GM13977 (cell line): ENCODE data around the gene G6PC3.
"Not testable (repeated sequence)": the region's sequence is repeated elsewhere in the genome, so short reads cannot be mapped to it uniquely, and the experiment has no call there.

Experiments used
- DNase-seq: peaks from one replicate; pipeline ENCODE4 v3.0.0; 2012; ENCODE audit warnings: low spot score
- in situ Hi-C: fragments of 300-500 bp; cut with MboI; formaldehyde crosslinking; loops from one replicate; pipeline ENCODE4 v1.12.0; 2022; ENCODE audit warnings: low sequenced_read_pairs, low pct_unique_long_range_greater_than_20kb, mixed read lengths, inconsistent platforms; ENCODE audit not compliant: unreplicated experiment
- TF ChIP-seq, protein P1 (sequence below): IDR thresholded peaks from 2 replicates; pipeline ENCODE4 v1.5.1; 2012; ENCODE audit warnings: mild to moderate bottlenecking, control low read depth; ENCODE audit not compliant: insufficient read depth; ENCODE audit errors: extremely low read depth, missing control alignments

G6PC3 gene

DNA sequence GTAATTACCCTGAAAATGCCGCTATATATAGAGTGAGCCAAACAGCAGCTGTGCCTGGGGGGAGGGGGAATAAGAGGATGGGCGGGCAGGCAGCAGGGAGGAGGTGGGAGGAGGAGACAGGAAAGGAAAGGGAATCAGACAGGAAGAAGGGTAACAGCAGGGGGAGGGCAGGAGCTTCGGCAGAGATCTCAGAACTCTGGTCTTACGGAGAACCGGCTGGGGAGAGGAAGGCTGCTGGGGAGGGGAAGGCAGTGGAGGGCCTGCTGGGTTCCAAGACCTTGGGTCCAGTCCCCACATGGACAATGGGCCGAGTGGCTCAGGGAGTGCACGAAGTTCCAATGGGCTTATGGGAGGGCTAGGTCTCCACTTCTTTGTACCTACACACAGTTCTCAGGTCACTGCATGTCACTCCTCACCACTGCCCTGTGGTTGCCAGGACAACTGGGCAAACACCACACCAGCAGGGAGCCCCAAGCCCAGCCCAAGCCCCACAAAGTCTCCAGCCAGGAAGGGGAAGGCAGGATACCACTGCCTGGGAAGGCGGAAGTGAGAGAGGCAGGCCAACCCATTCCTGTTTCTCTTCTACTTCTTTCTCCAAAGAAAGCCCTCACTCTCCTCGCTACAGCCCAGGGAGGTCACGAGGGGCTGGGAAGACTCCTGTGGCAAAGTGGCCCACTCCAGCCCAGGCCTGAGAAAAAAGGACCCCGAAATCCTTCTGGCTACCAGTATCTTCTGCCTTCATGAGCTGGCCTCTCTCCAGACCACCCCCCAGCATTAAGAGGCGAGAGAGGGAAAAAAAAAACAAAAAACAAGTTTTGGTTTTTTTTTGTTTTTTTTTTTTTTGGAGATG is 25.3 kb downstream of the G6PC3 start:
- in situ Hi-C loops = no loop called here
- peak; percentile 60 for DNase-seq
- TF ChIP-seq, protein P1, sequence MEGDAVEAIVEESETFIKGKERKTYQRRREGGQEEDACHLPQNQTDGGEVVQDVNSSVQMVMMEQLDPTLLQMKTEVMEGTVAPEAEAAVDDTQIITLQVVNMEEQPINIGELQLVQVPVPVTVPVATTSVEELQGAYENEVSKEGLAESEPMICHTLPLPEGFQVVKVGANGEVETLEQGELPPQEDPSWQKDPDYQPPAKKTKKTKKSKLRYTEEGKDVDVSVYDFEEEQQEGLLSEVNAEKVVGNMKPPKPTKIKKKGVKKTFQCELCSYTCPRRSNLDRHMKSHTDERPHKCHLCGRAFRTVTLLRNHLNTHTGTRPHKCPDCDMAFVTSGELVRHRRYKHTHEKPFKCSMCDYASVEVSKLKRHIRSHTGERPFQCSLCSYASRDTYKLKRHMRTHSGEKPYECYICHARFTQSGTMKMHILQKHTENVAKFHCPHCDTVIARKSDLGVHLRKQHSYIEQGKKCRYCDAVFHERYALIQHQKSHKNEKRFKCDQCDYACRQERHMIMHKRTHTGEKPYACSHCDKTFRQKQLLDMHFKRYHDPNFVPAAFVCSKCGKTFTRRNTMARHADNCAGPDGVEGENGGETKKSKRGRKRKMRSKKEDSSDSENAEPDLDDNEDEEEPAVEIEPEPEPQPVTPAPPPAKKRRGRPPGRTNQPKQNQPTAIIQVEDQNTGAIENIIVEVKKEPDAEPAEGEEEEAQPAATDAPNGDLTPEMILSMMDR = no peak

DNA sequence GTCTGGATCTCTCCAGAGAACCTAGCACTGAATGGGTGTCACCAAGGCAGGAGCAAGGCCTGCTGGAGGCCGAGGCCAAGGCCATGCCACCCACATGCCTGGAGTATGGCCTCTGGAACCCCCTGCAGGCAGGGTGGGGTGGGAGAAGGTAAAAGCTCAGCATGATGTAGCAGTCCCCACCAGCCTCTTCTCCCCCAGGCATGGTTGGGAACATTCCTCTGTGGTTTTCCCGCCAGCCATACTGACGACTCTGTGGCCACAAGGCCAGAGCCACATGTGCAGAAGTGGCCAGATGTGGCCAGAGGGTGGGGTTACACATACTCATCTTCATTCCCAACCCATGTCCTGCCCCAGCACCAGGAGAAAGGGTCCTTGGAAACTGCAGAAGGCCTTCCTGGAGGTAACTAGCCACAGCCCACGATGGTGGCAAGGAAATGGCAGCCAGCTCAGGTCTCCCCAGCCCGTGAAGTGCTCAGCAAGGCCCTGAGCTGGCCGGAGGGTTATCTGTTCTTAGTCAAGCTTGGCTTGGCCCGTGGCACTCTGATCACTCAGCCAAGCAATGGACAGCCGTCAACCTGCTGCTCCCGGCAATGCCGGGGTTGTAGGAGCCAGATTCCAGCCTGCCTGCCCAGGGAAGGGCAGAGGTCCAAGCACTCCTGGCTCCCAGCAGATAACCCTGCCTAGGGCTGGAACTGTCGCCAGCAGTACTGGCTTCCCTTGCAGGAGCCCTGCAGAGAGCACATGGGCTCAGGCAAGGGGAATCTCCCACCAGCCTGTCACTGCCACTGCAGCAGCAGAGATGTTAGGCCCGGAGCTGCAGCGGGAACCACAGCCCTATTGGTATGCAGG is 26.8 kb downstream of the G6PC3 start:
- TF ChIP-seq, protein P1 = no peak
- DNase-seq = no peak
- in situ Hi-C loops = no loop called here

DNA sequence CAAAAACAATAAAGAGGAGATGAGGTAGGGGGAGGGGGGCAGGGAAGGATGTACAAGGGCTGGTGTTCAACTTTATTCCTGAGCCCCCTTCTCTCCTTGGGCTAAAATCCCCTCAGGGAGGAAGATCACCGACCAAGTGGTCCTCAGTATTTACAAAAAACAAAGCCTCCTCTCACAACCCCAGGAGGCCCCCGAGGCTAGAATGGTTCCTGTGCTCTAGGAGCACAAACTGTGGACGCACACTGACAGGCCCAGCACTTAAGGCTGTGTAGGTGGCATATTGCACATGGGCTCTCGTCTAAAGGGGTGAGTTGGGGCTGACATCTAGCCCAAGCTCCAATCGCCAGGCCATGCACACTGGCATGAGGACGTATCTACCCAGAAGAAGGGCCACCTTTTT is 31.3 kb downstream of the G6PC3 start:
- DNase-seq, in situ Hi-C loops: not testable (repeated sequence)

DNA sequence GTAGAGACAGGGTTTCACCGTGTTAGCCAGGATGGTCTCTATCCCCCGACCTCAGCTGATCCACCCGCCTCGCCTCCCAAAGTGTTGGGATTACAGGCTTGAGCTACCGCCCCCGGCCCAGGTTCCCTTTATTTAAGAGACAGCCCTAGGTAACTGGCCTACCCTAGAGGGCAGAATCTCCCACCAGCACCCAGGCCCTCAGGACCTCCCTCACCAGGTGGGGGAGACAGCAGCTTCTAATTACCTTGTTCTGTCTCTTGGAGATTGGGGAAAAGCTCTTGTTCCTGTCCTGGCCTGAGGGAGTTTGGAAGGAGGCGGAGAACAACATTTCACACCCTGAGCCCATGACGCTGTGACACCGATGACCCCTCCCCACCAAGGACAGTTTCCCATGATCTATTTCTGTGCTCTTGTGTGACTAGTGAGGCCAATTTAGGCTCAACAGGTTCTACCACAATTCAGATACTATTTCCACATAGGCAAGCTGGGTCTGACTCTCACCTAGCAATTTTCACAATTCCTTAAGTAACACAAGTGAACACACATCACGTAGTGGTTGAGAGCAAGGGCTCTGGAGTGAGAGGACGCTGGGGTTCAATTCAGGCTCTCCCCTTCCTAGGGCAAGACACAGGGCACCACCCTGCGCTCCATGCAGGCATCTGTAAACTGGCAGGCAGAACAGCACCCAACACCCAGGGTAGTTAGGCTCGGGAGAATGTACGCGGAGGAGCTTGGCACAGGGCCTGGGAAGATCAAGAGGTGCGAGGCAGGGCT is 32.5 kb downstream of the G6PC3 start:
- DNase-seq = no peak
- TF ChIP-seq, protein P1 = no peak
- in situ Hi-C loops = no loop called here

DNA sequence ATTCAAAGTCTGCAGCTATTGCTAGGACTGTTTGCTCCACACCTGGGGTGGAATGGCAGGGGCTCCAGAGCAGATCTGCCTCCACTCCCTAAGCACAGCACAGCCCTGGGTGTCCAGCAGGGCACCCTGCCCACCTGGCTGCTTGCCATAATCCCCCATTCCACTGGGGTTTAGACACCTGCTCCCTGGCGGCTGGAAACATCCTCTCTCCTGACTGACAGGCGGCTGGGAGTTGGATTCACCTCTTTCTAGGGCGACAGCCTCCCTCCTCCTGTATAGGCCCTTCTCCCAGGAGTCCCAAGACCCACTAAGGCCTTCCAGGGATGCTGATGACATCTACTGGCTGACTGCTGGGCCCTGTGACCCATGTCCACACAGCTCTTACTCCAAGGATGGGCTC is 34.9 kb downstream of the G6PC3 start:
- in situ Hi-C loops = no loop called here
- DNase-seq = no peak
- TF ChIP-seq, protein P1 = no peak

DNA sequence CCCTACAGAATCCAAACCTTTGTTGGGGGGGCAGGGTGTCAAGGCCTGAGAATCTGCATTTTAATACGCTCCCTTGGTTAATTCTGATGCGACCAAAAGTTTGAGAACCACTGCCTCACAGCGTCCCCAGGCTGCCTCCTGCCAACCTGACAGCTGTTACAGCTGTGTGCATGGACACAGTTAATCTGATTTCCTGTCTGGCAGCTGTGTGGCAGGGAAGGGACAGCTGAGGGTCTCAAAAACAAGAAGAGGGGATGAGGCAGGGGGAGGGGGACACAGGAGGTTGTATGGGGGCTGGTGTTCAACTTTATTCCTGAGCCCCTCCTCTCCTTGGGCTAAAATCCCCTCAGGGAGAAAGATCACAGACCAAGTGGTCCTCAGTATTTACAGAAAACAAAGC is 35.4 kb downstream of the G6PC3 start:
- no peak for DNase-seq
- in situ Hi-C loops = no loop called here
- TF ChIP-seq, protein P1 = no peak
